Natural killer cell (primary cell): Measurements from ENCODE around the gene CEP350. TPM values are rescaled to one million over a fixed set of nuclear protein-coding genes. Genes with fewer than 3 reads are reported as not detected.
"Not testable (repeated sequence)": the region's sequence is repeated elsewhere in the genome, so short reads cannot be mapped to it uniquely, and the experiment has no call there.

ENCODE experiments used
- ATAC-seq, 3 donors: fragments of 150-1000 bp in 2 of 3; fragments of 200-7000 bp in 1 of 3; cut with Tn5 transposase; 1 replicate in 1 of 3; 2 replicates in 2 of 3; pipeline ENCODE4 v1.10.0; 2021; ENCODE audit warnings: mild to moderate bottlenecking in 2 of 3, moderate library complexity in 2 of 3
- DNase-seq, 2 donors: peaks; one replicate each; pipeline versions ENCODE4 v3.0.0 to v3.0.0-alpha.2; 2013 to 2021; ENCODE audit warnings: mixed read lengths in 1 of 2
- H3K27ac ChIP-seq: one replicate; pipeline ENCODE4 v1.5.1; 2013; ENCODE audit warnings: mild to moderate bottlenecking, low read length
- H3K27me3 ChIP-seq: one replicate; pipeline ENCODE4 v1.6.1; 2013; ENCODE audit warnings: low read length; ENCODE audit not compliant: control insufficient read depth, insufficient read depth
- H3K36me3 ChIP-seq: one replicate; pipeline ENCODE4 v1.6.1; 2013; ENCODE audit warnings: low read length; ENCODE audit not compliant: control insufficient read depth, insufficient read depth
- H3K4me1 ChIP-seq: one replicate; pipeline ENCODE4 v1.6.1; 2013; ENCODE audit warnings: low read length; ENCODE audit not compliant: control insufficient read depth, insufficient read depth
- H3K4me3 ChIP-seq: one replicate; pipeline ENCODE4 v1.5.1; 2013; ENCODE audit warnings: low read length
- H3K9me3 ChIP-seq: one replicate; pipeline ENCODE4 v1.6.1; 2013; ENCODE audit warnings: low read length; ENCODE audit not compliant: control insufficient read depth, insufficient read depth
- H3K27ac Mint-ChIP-seq, 2 donors: one replicate each; pipeline ENCODE4 v1.8.0; 2022; ENCODE audit warnings: mild to moderate bottlenecking in 2 of 2, mixed read lengths in 2 of 2, moderate library complexity in 1 of 2
- H3K27me3 Mint-ChIP-seq, 2 donors: one replicate each; pipeline ENCODE4 v1.8.0; 2022; ENCODE audit warnings: low read depth in 2 of 2, mixed read lengths in 2 of 2
- H3K36me3 Mint-ChIP-seq: one replicate; pipeline ENCODE4 v1.8.0; 2022; ENCODE audit warnings: mixed read lengths
- H3K4me1 Mint-ChIP-seq, 2 donors: one replicate each; pipeline ENCODE4 v1.8.0; 2022; ENCODE audit warnings: mixed read lengths in 2 of 2
- H3K4me3 Mint-ChIP-seq: one replicate; pipeline ENCODE4 v1.8.0; 2022; ENCODE audit warnings: mild to moderate bottlenecking, moderate library complexity, mixed read lengths
- H3K9me3 Mint-ChIP-seq, 2 donors: one replicate each; pipeline ENCODE4 v1.8.0; 2022; ENCODE audit warnings: mixed read lengths in 2 of 2
- CTCF ChIP-seq: fragments of 200-600 bp; IDR thresholded peaks from one replicate; pipeline ENCODE4 v1.8.0; 2022; ENCODE audit warnings: antibody characterized with exemption
- WGBS: methylation state at CpG from one replicate; pipeline ENCODE4 v1.1.7; 2013; ENCODE audit warnings: missing lambda C conversion rate; ENCODE audit not compliant: insufficient coverage; 5-methylcytosine and 5-hydroxymethylcytosine counted together
- intact Hi-C: fragments of 100-400 bp; cut with micrococcal nuclease; formaldehyde crosslinking; loops from one replicate; pipeline ENCODE4 v1.14.2; 2022
- total RNA-seq, 4 donors: library from RNA; stranded (reverse); fragments of 120-200 nt in 1 of 4; gene quantifications; one replicate each; pipeline versions ENCODE4 v1.2.3 to v1.2.4, GENCODE V29; 2013 to 2022

Gene CEP350
- total RNA-seq, 3 donors from 2014 or later (not counting 1 experiment from before 2014, with no cell fraction given) = 66.9 to 83.7 (median 75.3) TPM

DNA sequence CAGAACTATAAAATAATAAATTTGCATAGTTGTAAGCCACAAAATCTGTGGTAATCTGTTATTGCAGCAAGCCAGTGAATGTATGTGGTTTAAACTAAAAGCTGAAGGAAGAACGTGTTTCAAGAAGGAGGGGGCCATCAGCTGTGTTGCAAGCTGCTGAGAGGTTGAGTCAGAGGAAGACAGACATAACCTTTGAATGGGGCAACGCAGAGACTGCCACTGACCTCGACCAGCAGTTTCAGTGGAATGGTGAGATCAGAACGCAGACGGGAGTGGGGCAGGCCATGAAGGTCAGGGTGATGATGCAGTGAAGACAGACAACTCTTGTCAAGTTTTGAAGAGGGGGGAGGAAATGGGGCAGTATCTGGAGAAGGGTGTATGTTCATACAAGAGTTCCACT lies 176.9 kb downstream of the CEP350 start:
- intact Hi-C loops = no loop called here
- H3K9me3 ChIP-seq = no peaks in the 10 kb centered on the region
- Mint-ChIP-seq H3K27ac (no peak overlapping the region), H3K4me3 (no peak overlapping the region), H3K9me3 (no peaks in the 10 kb centered on the region), H3K36me3 (no peaks in the 10 kb centered on the region), H3K27me3 (peaks cover 19 to 29% of the 10 kb centered on the region in 2 donors), H3K4me1 (no peaks in the 10 kb centered on the region)
- ATAC-seq (peak; percentile 29 to 75 (median 30)), DNase-seq (peak in 1 of 2 donors; percentile 11)
- H3K27ac ChIP-seq = no peak overlapping the region
- no peak for TF ChIP-seq CTCF
- 60% methylated on average over 5 of the region's 5 CpGs for WGBS
- H3K4me3 ChIP-seq = no peak overlapping the region
- peaks cover 2% of the 10 kb centered on the region for H3K27me3 ChIP-seq
- H3K4me1 ChIP-seq = peaks cover 3% of the 10 kb centered on the region
- no peaks in the 10 kb centered on the region for H3K36me3 ChIP-seq

DNA sequence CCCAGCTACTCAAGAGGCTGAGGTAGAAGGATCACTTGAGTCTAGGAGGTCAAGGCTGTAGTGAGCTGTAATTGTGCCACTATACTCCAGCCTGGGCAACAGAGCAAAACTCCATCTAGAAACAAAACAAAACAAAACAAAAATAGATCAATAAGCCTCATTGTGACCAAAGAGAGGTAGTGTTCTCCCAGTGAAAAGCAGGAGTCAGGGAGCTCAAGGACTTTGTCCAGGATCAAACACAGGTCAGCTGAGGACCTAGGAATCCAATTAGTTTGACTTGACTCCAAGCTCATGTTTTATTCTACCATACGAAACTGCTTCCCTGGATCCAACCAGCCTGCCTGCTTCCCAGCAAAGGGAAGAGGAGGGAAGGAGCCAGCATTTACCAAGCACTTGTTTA lies 178.6 kb downstream of the CEP350 start:
- intact Hi-C loops = no loop called here
- Mint-ChIP-seq H3K4me1 (no peaks in the 10 kb centered on the region), H3K4me3 (no peak overlapping the region), H3K27me3 (peaks cover 26 to 35% of the 10 kb centered on the region in 2 donors), H3K27ac (no peak overlapping the region), H3K9me3 (no peaks in the 10 kb centered on the region), H3K36me3 (no peaks in the 10 kb centered on the region)
- H3K36me3 ChIP-seq = no peaks in the 10 kb centered on the region
- no peaks in the 10 kb centered on the region for H3K9me3 ChIP-seq
- H3K4me3 ChIP-seq = no peak overlapping the region
- H3K27ac ChIP-seq = no peak overlapping the region
- WGBS = 67% methylated on average over 1 of the region's 1 CpG
- peaks cover 5% of the 10 kb centered on the region for H3K27me3 ChIP-seq
- no peak for TF ChIP-seq CTCF
- H3K4me1 ChIP-seq = peaks cover 3% of the 10 kb centered on the region
- DNase-seq (no peak), ATAC-seq (no peak)

DNA sequence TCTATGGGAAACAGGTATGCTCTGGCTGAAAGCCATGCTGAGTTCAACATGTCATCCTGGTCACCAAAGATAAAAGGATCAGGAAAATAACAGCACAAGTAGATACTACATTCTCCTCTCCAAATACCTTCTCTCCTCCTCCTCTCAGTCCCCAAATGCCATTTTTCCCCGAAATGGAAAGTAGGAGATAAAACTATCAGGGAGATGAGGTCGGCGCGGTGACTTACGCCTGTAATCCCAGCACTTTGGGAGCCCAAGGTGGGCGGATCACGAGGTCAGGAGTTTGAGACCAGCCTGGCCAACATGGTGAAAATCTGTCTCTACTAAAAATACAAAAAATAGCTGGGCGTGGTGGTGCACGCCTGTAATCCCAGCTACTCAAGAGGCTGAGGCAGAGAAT lies 179.1 kb downstream of the CEP350 start:
- H3K9me3 Mint-ChIP-seq, H3K9me3 ChIP-seq, DNase-seq, H3K27ac Mint-ChIP-seq, H3K27ac ChIP-seq, H3K4me3 Mint-ChIP-seq, intact Hi-C loops, H3K36me3 Mint-ChIP-seq, H3K36me3 ChIP-seq, H3K27me3 ChIP-seq, H3K4me1 ChIP-seq, ATAC-seq, H3K4me3 ChIP-seq, H3K4me1 Mint-ChIP-seq: not testable (repeated sequence)
- H3K27me3 Mint-ChIP-seq = peaks cover 26 to 35% of the 10 kb centered on the region in 2 donors
- WGBS = 88% methylated on average over 9 of the region's 9 CpGs

DNA sequence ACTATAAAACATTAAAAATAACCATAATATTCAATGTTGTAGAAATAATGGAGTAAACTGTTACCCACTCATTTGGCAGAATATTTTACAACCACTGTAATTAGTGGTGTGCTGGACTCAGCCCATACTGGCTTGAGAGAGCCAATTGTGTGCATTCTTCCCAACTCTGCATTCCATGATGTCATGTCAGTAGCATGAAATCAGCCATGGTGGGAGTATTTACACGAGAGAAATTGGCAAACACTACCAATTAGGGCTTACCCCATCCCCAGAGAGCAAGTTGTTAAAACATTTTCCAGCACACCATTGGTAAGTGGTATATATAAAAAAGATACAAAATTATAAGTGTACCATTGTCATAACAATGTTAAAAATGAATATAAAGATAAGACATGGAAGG lies 180.9 kb downstream of the CEP350 start:
- Mint-ChIP-seq H3K9me3 (no peaks in the 10 kb centered on the region), H3K27me3 (peaks cover 29 to 35% of the 10 kb centered on the region in 2 donors), H3K36me3 (no peaks in the 10 kb centered on the region), H3K4me3 (no peak overlapping the region), H3K4me1 (no peaks in the 10 kb centered on the region), H3K27ac (no peak overlapping the region)
- no peak for DNase-seq
- no CpG with 5 or more reads among the region's 1 CpG for WGBS
- intact Hi-C loops = no loop called here
- no peaks in the 10 kb centered on the region for H3K36me3 ChIP-seq
- H3K9me3 ChIP-seq = no peaks in the 10 kb centered on the region
- peaks cover 5% of the 10 kb centered on the region for H3K27me3 ChIP-seq
- ATAC-seq = no peak
- no peak for TF ChIP-seq CTCF
- H3K4me1 ChIP-seq = peaks cover 3% of the 10 kb centered on the region
- H3K27ac ChIP-seq = no peak overlapping the region
- no peak overlapping the region for H3K4me3 ChIP-seq
